HEK293 (cell line): ENCODE measurements around the gene SMIM33.

Experiments
- CTCF ChIP-seq: fragments of 450-650 bp; formaldehyde crosslinking; IDR thresholded peaks from 2 replicates; pipeline ENCODE4 v1.5.1; 2016; ENCODE audit warnings: missing biosample characterization, missing genetic modification characterization
- GFI1B ChIP-seq: fragments of 450-650 bp; formaldehyde crosslinking; IDR thresholded peaks from 2 replicates; pipeline ENCODE4 v1.5.1; 2016; ENCODE audit warnings: missing biosample characterization, missing genetic modification characterization
- REST ChIP-seq: fragments of 450-650 bp; formaldehyde crosslinking; IDR thresholded peaks from 2 replicates; pipeline ENCODE4 v1.5.1; 2016; ENCODE audit warnings: missing biosample characterization, missing genetic modification characterization
- ZNF140 ChIP-seq: fragments of 450-650 bp; formaldehyde crosslinking; IDR thresholded peaks from 2 replicates; pipeline ENCODE4 v1.5.1; 2016; ENCODE audit warnings: missing biosample characterization, missing genetic modification characterization
- ZNF211 ChIP-seq: fragments of 450-650 bp; formaldehyde crosslinking; IDR thresholded peaks from 2 replicates; pipeline ENCODE4 v1.5.1; 2016; ENCODE audit warnings: low read depth, missing biosample characterization, missing genetic modification characterization
- ZNF274 ChIP-seq, 2 experiments: fragments of 200-500 bp in 1 of 2; fragments of 450-650 bp in 1 of 2; sonication (Bioruptor generic) in 1 of 2; formaldehyde crosslinking in 1 of 2; IDR thresholded peaks; 2 replicates each; pipeline versions ENCODE4 v1.5.1 to v1.6.1; 2014 to 2016; ENCODE audit warnings: borderline replicate concordance in 1 of 2, inconsistent platforms in 1 of 2, low read length in 1 of 2, missing biosample characterization in 1 of 2, missing genetic modification characterization in 1 of 2
- ZNF449 ChIP-seq: fragments of 450-650 bp; formaldehyde crosslinking; IDR thresholded peaks from 2 replicates; pipeline ENCODE4 v1.5.1; 2017; ENCODE audit warnings: missing biosample characterization, mild to moderate bottlenecking, missing genetic modification characterization, moderate library complexity
- ZNF530 ChIP-seq: fragments of 450-650 bp; formaldehyde crosslinking; IDR thresholded peaks from 2 replicates; pipeline ENCODE4 v1.5.1; 2016; ENCODE audit warnings: low read depth, missing biosample characterization, missing genetic modification characterization
- ZNF555 ChIP-seq: fragments of 450-650 bp; formaldehyde crosslinking; conservative IDR thresholded peaks from 2 replicates; pipeline ENCODE4 v1.5.1; 2017; ENCODE audit warnings: missing biosample characterization, mild to moderate bottlenecking, missing genetic modification characterization, inconsistent platforms
- ZNF580 ChIP-seq: fragments of 450-650 bp; formaldehyde crosslinking; IDR thresholded peaks from 2 replicates; pipeline ENCODE4 v1.5.1; 2016; ENCODE audit warnings: missing biosample characterization, missing genetic modification characterization
- ZSCAN5A ChIP-seq: fragments of 450-650 bp; formaldehyde crosslinking; IDR thresholded peaks from 2 replicates; pipeline ENCODE4 v1.5.1; 2016; ENCODE audit warnings: missing biosample characterization, missing genetic modification characterization

- TF ChIP-seq ZNF530 (tag by site-specific recombination) (no peak), ZNF274 (IDR thresholded peaks at IDR 0.05; ENCODE audit: low read length) (no peak), ZNF274 (tag by site-specific recombination; IDR thresholded peaks at IDR 0.05; ENCODE audit: borderline replicate concordance) (no peak), ZNF140 (tag by site-specific recombination) (no peak), ZNF449 (tag by site-specific recombination) (no peak), GFI1B (no peak), CTCF (tag by site-specific recombination) (no peak), ZNF555 (no peak), ZNF211 (tag by site-specific recombination) (no peak), ZSCAN5A (tag by site-specific recombination) (no peak), ZNF580 (no peak), REST (tag by site-specific recombination) (no peak)
These were observed 26.9 kb upstream of the SMIM33 start for GRCh38 chr5:139443831-139444453.
